ENCODE measurements around the gene MPRIP.

MPRIP gene

GRCh38 chr17:17144061-17144460, 101.8 kb downstream of the MPRIP start:
- TF ChIP-seq REST (IDR thresholded peaks at IDR 0.05; ENCODE audit: insufficient read depth in 1 of 2, low read depth in 2 of 2, low read length in 2 of 2) (no peak), TAF1 (IDR thresholded peaks at IDR 0.05; ENCODE audit: borderline replicate concordance, insufficient read depth, low read length) (no peak), POLR2AphosphoS5 (IDR thresholded peaks at IDR 0.05; ENCODE audit: low read depth, low read length) (no peak), FOXP2 (optimal IDR thresholded peaks at IDR 0.05; ENCODE audit: borderline replicate concordance, extremely low read depth, extremely low read length, insufficient read depth) (no peak), SIN3A (IDR thresholded peaks at IDR 0.05; ENCODE audit: borderline replicate concordance, insufficient read depth, low read length) (no peak)

GRCh38 chr17:17144916-17145665, 102.8 kb downstream of the MPRIP start:
- no peak for TF ChIP-seq POLR2AphosphoS5 (IDR thresholded peaks at IDR 0.05; ENCODE audit: low read depth, low read length)
- no peak for TF ChIP-seq REST (IDR thresholded peaks at IDR 0.05; ENCODE audit: insufficient read depth in 1 of 2, low read depth in 2 of 2, low read length in 2 of 2)
- TF ChIP-seq SIN3A (IDR thresholded peaks at IDR 0.05; ENCODE audit: borderline replicate concordance, insufficient read depth, low read length), result no peak
- no peak for TF ChIP-seq TAF1 (IDR thresholded peaks at IDR 0.05; ENCODE audit: borderline replicate concordance, insufficient read depth, low read length)
- no peak for TF ChIP-seq FOXP2 (optimal IDR thresholded peaks at IDR 0.05; ENCODE audit: borderline replicate concordance, extremely low read depth, extremely low read length, insufficient read depth)

GRCh38 chr17:17146786-17147406, 104.6 kb downstream of the MPRIP start:
- no peak for TF ChIP-seq POLR2AphosphoS5 (IDR thresholded peaks at IDR 0.05; ENCODE audit: low read depth, low read length)
- TF ChIP-seq FOXP2 (optimal IDR thresholded peaks at IDR 0.05; ENCODE audit: borderline replicate concordance, extremely low read depth, extremely low read length, insufficient read depth), result no peak
- no peak for TF ChIP-seq REST (IDR thresholded peaks at IDR 0.05; ENCODE audit: insufficient read depth in 1 of 2, low read depth in 2 of 2, low read length in 2 of 2)
- TF ChIP-seq TAF1 (IDR thresholded peaks at IDR 0.05; ENCODE audit: borderline replicate concordance, insufficient read depth, low read length), result no peak
- no peak for TF ChIP-seq SIN3A (IDR thresholded peaks at IDR 0.05; ENCODE audit: borderline replicate concordance, insufficient read depth, low read length)

GRCh38 chr17:17147821-17148220, 105.6 kb downstream of the MPRIP start:
- TF ChIP-seq FOXP2 (optimal IDR thresholded peaks at IDR 0.05; ENCODE audit: borderline replicate concordance, extremely low read depth, extremely low read length, insufficient read depth), result no peak
- no peak for TF ChIP-seq POLR2AphosphoS5 (IDR thresholded peaks at IDR 0.05; ENCODE audit: low read depth, low read length)
- no peak for TF ChIP-seq REST (IDR thresholded peaks at IDR 0.05; ENCODE audit: insufficient read depth in 1 of 2, low read depth in 2 of 2, low read length in 2 of 2)
- no peak for TF ChIP-seq SIN3A (IDR thresholded peaks at IDR 0.05; ENCODE audit: borderline replicate concordance, insufficient read depth, low read length)
- no peak for TF ChIP-seq TAF1 (IDR thresholded peaks at IDR 0.05; ENCODE audit: borderline replicate concordance, insufficient read depth, low read length)
